Measurements from ENCODE around the gene SUPT4H1.

Gene SUPT4H1

GRCh38 chr17:58330997-58331814, 20.8 kb downstream of the SUPT4H1 start:
- Histone ChIP-seq H3K9ac (ENCODE audit: low read depth in 1 of 2, low read length in 2 of 2) (peak overlapping the region; percentile 62 to 87), H3K27ac (ENCODE audit: low read depth in 2 of 2, low read length in 2 of 2) (peak overlapping the region; percentile 67 to 89), H3K9me3 (ENCODE audit: control insufficient read depth in 2 of 2, low read length in 2 of 2) (no peaks in the 10 kb centered on the region), H3K4me1 (ENCODE audit: control insufficient read depth in 2 of 2, insufficient read depth in 2 of 2, low read length in 2 of 2) (peaks cover 16 to 21% of the 10 kb centered on the region in 2 donors), H3K27me3 (ENCODE audit: control insufficient read depth in 2 of 2, insufficient read depth in 2 of 2, low read length in 2 of 2) (no peaks in the 10 kb centered on the region), H3K36me3 (ENCODE audit: control insufficient read depth in 2 of 2, insufficient read depth in 2 of 2, low read length in 2 of 2) (peaks cover 0 to 2% of the 10 kb centered on the region in 2 donors), H3K4me3 (ENCODE audit: low read length in 2 of 2) (peak overlapping the region; percentile 68 to 82)

GRCh38 chr17:58330538-58330996, 21.4 kb downstream of the SUPT4H1 start:
- Histone ChIP-seq H3K27me3 (ENCODE audit: control insufficient read depth in 2 of 2, insufficient read depth in 2 of 2, low read length in 2 of 2) (no peaks in the 10 kb centered on the region), H3K36me3 (ENCODE audit: control insufficient read depth in 2 of 2, insufficient read depth in 2 of 2, low read length in 2 of 2) (peaks cover 0 to 2% of the 10 kb centered on the region in 2 donors), H3K9me3 (ENCODE audit: control insufficient read depth in 2 of 2, low read length in 2 of 2) (no peaks in the 10 kb centered on the region), H3K9ac (ENCODE audit: low read depth in 1 of 2, low read length in 2 of 2) (peak overlapping the region; percentile 62 to 63), H3K4me3 (ENCODE audit: low read length in 2 of 2) (peak overlapping the region; percentile 68 to 82), H3K27ac (ENCODE audit: low read depth in 2 of 2, low read length in 2 of 2) (peak overlapping the region; percentile 67 to 89), H3K4me1 (ENCODE audit: control insufficient read depth in 2 of 2, insufficient read depth in 2 of 2, low read length in 2 of 2) (peaks cover 11 to 15% of the 10 kb centered on the region in 2 donors)

DNA sequence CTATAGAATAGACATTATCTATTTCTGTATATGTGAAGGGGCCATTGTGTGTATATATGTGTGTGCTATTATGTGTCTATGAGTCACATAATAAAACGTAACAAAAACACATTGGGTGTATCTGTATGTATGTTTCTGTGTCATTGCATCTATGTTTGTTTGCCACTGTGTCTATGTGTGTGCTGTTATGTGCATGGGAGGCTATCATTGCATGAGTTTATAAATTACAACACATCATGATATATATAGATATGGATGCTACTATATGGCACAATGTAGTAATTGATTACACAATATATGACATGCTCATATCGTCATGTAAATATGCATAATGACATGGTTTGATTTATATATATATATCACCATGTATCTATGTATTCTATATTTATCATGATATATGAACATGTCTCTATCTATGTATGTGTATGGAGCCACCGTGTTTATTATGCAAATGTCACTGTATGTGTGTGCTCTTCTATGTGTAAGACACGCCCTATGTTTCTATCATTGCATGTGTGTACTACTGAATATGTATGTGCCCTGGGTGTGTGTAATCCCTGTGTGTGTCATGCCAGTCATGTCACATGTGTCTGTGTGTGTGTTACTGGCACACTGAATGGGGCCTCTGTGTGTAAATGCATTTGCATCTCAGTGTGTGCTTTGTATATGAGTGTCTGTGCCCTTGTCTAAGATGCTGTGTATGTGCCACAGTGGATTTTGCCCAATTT, 22.0 kb downstream of the SUPT4H1 start:
- H3K36me3 ChIP-seq (ENCODE audit: control insufficient read depth in 2 of 2, insufficient read depth in 2 of 2, low read length in 2 of 2) = peaks cover 0 to 2% of the 10 kb centered on the region in 2 donors
- peaks cover 10 to 13% of the 10 kb centered on the region in 2 donors for H3K4me1 ChIP-seq (ENCODE audit: control insufficient read depth in 2 of 2, insufficient read depth in 2 of 2, low read length in 2 of 2)
- peak overlapping the region; percentile 1 to 82 for H3K4me3 ChIP-seq (ENCODE audit: low read length in 2 of 2)
- H3K27ac ChIP-seq (ENCODE audit: low read depth in 2 of 2, low read length in 2 of 2) = peak overlapping the region in 1 of 2 donors; percentile 89
- no peaks in the 10 kb centered on the region for H3K27me3 ChIP-seq (ENCODE audit: control insufficient read depth in 2 of 2, insufficient read depth in 2 of 2, low read length in 2 of 2)
- no peak overlapping the region for H3K9ac ChIP-seq (ENCODE audit: low read depth in 1 of 2, low read length in 2 of 2)
- H3K9me3 ChIP-seq (ENCODE audit: control insufficient read depth in 2 of 2, low read length in 2 of 2) = no peaks in the 10 kb centered on the region

DNA sequence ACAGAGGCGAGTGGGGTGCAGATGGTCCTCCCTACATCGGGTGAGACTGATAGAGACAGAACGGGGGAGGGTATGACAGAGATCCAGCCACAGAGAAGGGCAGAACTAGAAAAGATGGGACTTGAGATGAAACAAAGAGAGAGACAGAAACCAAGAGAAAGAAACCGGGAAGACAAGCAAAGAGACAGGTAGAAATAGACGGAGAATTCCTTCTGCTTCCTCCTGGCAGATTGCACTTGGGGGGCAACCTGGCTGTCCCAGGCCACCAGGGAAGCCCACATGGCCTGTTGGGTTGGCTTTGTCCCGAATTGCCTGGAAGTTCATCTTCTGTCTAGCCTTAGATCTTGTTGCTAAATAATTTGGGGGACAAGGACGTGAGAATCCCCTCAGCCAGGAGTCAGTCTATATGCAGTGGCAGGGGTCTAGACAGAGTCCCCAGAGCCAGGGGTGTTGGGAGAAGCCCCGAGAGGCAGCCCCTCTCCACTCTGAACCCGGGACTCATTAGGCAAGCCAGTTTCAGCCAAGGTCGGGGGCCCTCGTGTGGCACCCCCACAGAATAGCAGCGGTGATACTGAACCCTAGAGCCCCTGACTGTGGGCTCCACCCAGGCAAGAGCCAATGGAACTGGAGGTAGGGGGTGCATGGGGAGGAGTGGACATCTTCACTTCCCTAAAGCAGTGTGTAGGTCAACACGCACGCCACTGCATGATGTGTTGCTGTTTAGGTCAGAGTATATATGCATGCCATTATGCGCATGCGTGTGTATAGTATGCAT, 22.8 kb downstream of the SUPT4H1 start:
- peak overlapping the region in 1 of 2 donors; percentile 40 for H3K27ac ChIP-seq (ENCODE audit: low read depth in 2 of 2, low read length in 2 of 2)
- peak overlapping the region in 1 of 2 donors; percentile 82 for H3K4me3 ChIP-seq (ENCODE audit: low read length in 2 of 2)
- no peaks in the 10 kb centered on the region for H3K9me3 ChIP-seq (ENCODE audit: control insufficient read depth in 2 of 2, low read length in 2 of 2)
- peaks cover 9 to 16% of the 10 kb centered on the region in 2 donors for H3K4me1 ChIP-seq (ENCODE audit: control insufficient read depth in 2 of 2, insufficient read depth in 2 of 2, low read length in 2 of 2)
- H3K36me3 ChIP-seq (ENCODE audit: control insufficient read depth in 2 of 2, insufficient read depth in 2 of 2, low read length in 2 of 2) = peaks cover 0 to 2% of the 10 kb centered on the region in 2 donors
- H3K9ac ChIP-seq (ENCODE audit: low read depth in 1 of 2, low read length in 2 of 2) = peak overlapping the region in 1 of 2 donors; percentile 9
- no peaks in the 10 kb centered on the region for H3K27me3 ChIP-seq (ENCODE audit: control insufficient read depth in 2 of 2, insufficient read depth in 2 of 2, low read length in 2 of 2)

DNA sequence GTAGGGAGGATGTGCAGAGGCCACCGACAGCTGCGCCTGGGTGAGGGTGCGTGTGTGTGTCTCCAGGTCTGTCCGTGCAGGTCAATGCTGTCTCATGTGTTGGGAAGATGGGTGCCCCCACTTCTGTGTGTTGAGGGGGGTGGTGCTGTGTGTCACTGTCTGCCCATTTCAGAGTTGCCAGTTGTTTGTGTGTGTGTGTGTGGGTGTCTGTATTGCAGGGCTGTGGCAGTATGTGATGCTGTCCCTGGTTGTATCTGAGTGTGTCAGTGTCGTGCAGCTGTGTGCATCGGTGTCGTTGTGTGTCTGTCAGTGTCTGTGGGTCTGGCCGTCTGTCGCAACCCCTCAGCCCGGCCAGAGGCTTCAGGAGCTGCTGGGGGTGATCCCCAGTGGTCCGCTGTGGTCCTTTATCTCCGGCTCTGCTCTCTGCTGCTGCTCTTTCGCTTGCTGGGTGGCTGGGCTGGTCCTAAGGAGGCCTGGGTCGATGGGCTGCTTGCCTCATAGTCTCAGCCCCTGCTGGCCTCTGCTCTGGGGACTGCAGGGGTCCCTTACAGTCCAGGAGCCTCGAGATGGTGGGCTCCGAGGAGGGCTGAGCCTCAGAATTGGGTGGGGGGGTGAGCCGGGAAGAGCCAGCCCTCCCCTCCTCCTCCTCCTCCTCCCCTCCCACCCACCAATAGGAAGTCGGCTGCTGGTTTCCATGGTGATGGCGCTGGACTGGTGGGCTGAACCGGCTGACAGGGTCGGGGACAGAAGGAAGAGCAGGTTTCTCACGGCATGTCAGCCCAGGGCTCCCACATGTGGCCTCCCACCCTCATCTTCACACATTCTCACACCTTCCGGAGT, 23.6 kb downstream of the SUPT4H1 start, which contains the start of gene TSPOAP1:
Gene TSPOAP1 (minus strand): TSS at position 601 of the 840 bp plus-strand sequence. CDS start 875 bp downstream, outside the sequence.
- Histone ChIP-seq H3K27me3 (ENCODE audit: control insufficient read depth in 2 of 2, insufficient read depth in 2 of 2, low read length in 2 of 2) (no peaks in the 10 kb centered on the region), H3K27ac (ENCODE audit: low read depth in 2 of 2, low read length in 2 of 2) (peak within 1 kb of the TSS in 1 of 2 donors; percentile 40), H3K4me3 (ENCODE audit: low read length in 2 of 2) (peak within 1 kb of the TSS in 1 of 2 donors; percentile 82), H3K4me1 (ENCODE audit: control insufficient read depth in 2 of 2, insufficient read depth in 2 of 2, low read length in 2 of 2) (peaks cover 9 to 16% of the 10 kb centered on the region in 2 donors), H3K9me3 (ENCODE audit: control insufficient read depth in 2 of 2, low read length in 2 of 2) (no peaks in the 10 kb centered on the region), H3K9ac (ENCODE audit: low read depth in 1 of 2, low read length in 2 of 2) (peak within 1 kb of the TSS in 1 of 2 donors; percentile 9), H3K36me3 (ENCODE audit: control insufficient read depth in 2 of 2, insufficient read depth in 2 of 2, low read length in 2 of 2) (peaks cover 0 to 2% of the 10 kb centered on the region in 2 donors)

DNA sequence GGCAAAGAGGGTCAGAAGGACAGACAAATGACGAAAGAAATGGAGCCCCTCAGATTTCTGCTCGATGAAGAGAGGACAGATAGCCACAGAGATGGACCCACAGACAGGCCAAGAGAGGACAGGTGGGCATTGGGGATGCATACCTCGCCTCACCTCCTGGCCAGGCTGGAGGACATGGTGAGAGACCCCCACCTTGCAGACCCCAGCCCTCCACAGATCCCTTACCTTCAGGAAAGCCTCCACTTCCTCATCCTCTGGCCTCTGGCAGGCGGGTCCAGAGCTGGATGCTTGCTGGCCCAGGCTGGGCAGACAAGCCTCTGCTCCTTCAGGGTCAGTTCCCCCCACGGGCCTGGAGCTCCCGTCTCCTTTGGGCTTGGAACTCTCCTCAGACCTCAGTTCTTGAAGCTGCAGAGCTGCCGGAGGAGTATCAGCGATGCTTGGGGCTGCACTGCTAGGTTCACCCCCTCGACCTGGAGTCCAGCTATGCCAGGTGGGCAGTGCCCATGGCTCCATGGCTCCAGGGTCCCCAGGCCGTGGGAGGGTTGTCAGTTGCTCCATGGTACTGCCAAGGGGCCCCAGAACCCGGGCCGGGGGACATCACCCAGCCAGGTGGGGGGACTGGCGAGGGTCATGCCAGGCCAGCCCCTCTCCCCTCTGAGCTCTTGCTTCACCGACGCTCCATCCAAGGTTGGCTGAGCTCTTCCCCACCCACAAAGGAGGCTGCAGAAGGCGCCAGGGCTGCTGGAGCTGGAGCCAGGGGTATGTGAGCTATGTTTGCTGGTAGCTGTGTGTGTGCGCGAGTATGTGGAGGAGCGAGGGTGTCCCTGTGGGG, 24.4 kb downstream of the SUPT4H1 start:
- Histone ChIP-seq H3K9ac (ENCODE audit: low read depth in 1 of 2, low read length in 2 of 2) (no peak overlapping the region), H3K9me3 (ENCODE audit: control insufficient read depth in 2 of 2, low read length in 2 of 2) (no peaks in the 10 kb centered on the region), H3K27me3 (ENCODE audit: control insufficient read depth in 2 of 2, insufficient read depth in 2 of 2, low read length in 2 of 2) (no peaks in the 10 kb centered on the region), H3K4me3 (ENCODE audit: low read length in 2 of 2) (peak overlapping the region in 1 of 2 donors; percentile 61), H3K27ac (ENCODE audit: low read depth in 2 of 2, low read length in 2 of 2) (peak overlapping the region in 1 of 2 donors; percentile 40), H3K4me1 (ENCODE audit: control insufficient read depth in 2 of 2, insufficient read depth in 2 of 2, low read length in 2 of 2) (peaks cover 9 to 16% of the 10 kb centered on the region in 2 donors), H3K36me3 (ENCODE audit: control insufficient read depth in 2 of 2, insufficient read depth in 2 of 2, low read length in 2 of 2) (peaks cover 0 to 2% of the 10 kb centered on the region in 2 donors)

DNA sequence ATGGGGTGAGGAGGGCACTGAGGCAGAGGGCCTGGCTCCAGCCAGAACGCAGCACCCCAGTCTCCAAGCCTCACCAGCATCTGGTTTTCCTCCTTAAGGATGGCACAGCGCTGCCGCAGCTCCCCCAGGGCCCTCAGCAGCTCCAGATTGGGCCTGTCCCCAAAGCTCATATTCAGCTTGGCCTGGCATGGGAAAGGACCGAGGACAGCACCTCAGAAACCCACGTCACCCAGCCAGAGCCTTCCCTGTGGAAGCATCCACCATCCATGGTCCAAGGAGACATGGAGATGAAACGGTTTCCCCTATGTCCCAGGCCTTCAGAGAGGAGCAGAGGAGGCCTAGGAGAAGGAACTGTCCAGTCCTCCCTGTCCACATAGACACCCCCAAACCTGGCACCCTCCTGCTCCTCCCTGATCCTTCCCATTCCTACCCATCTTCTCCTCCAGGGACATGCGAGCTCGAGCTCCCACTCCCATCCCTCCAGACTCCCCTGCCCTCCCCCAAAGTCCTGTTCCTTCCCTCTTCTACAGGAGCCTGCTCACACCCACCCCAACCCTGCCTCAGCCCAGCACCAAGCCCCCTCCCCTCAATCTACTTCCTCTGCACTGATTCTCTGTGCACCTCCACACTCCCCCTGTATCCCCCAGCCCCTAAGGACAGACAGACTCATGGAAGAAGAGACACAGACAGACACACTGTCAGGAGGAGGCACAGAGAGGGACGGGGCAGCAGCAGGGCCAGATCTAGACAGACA, 25.2 kb downstream of the SUPT4H1 start:
- H3K27ac ChIP-seq (ENCODE audit: low read depth in 2 of 2, low read length in 2 of 2) = no peak overlapping the region
- no peak overlapping the region for H3K4me3 ChIP-seq (ENCODE audit: low read length in 2 of 2)
- no peaks in the 10 kb centered on the region for H3K9me3 ChIP-seq (ENCODE audit: control insufficient read depth in 2 of 2, low read length in 2 of 2)
- peaks cover 0 to 2% of the 10 kb centered on the region in 2 donors for H3K36me3 ChIP-seq (ENCODE audit: control insufficient read depth in 2 of 2, insufficient read depth in 2 of 2, low read length in 2 of 2)
- H3K27me3 ChIP-seq (ENCODE audit: control insufficient read depth in 2 of 2, insufficient read depth in 2 of 2, low read length in 2 of 2) = no peaks in the 10 kb centered on the region
- no peak overlapping the region for H3K9ac ChIP-seq (ENCODE audit: low read depth in 1 of 2, low read length in 2 of 2)
- H3K4me1 ChIP-seq (ENCODE audit: control insufficient read depth in 2 of 2, insufficient read depth in 2 of 2, low read length in 2 of 2) = peaks cover 9 to 16% of the 10 kb centered on the region in 2 donors

DNA sequence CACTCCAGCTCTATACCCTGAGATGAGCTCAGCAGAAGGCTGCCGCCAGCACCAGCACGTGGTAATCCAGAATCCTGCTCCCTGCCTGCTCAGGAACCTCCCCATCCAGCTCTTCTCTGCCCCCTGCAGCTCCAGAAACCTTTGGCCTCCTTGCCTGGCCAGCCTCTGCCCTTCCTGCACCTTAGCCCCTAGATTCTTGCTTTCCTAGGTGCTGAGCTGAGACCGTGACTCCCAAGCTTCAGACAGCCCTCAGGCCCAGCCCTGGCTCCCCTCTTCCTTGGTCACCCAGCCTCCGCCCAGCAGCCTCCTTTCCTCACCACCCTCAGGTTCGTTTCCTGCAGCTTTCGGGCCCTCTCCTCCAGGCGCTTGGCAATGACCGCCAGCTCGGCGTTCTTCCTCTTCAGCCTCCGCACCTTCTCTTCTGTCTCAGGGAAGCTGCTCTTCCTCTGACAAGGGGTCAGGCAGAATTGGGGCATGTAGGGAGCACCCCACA, 26.0 kb downstream of the SUPT4H1 start:
- Histone ChIP-seq H3K4me3 (ENCODE audit: low read length in 2 of 2) (no peak overlapping the region), H3K9me3 (ENCODE audit: control insufficient read depth in 2 of 2, low read length in 2 of 2) (no peaks in the 10 kb centered on the region), H3K27me3 (ENCODE audit: control insufficient read depth in 2 of 2, insufficient read depth in 2 of 2, low read length in 2 of 2) (no peaks in the 10 kb centered on the region), H3K27ac (ENCODE audit: low read depth in 2 of 2, low read length in 2 of 2) (no peak overlapping the region), H3K4me1 (ENCODE audit: control insufficient read depth in 2 of 2, insufficient read depth in 2 of 2, low read length in 2 of 2) (peaks cover 9 to 16% of the 10 kb centered on the region in 2 donors), H3K36me3 (ENCODE audit: control insufficient read depth in 2 of 2, insufficient read depth in 2 of 2, low read length in 2 of 2) (peaks cover 0 to 2% of the 10 kb centered on the region in 2 donors), H3K9ac (ENCODE audit: low read depth in 1 of 2, low read length in 2 of 2) (no peak overlapping the region)

Measured in mucosa of rectum (tissue), 2 donors.